ENCODE measurements around the gene TRIP12.
A peak's percentile ranks its signal among the peaks of the same experiment; 100 is the strongest.
"Not testable (repeated sequence)": the region's sequence is repeated elsewhere in the genome, so short reads cannot be mapped to it uniquely, and the experiment has no call there.

Gene TRIP12

DNA sequence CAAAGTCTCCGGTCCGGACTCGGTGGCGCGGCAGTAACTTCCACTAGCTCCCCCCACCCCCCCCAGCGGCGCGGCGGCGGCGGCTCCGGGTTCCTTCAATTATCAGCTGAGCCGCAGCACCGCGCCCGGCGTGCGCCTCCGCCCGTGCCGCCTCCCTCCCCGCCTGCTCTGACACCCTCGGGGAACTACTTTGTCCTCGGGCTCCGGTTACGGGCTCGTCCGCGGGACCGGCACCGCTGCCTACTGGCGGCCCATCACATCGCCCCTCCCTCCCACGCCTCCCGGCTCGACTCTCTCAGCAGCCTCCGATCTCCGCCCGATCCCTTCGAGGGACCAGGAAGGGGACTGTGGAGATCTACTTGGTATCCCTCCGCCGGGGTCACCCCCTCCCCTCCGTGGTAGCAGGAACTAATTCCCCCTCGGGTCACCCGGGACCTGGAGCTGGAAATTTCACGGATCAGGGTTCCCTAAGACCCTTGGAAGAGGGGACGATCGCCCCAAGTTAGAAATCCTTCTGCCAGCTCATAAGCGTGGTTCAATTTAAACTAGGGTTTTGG, at the start of gene TRIP12:
Gene TRIP12 (minus strand): TSS at position 118 of the 557 bp plus-strand sequence. CDS start 41,930 bp downstream, outside the sequence.
- peak; percentile 95 for DNase-seq

DNA sequence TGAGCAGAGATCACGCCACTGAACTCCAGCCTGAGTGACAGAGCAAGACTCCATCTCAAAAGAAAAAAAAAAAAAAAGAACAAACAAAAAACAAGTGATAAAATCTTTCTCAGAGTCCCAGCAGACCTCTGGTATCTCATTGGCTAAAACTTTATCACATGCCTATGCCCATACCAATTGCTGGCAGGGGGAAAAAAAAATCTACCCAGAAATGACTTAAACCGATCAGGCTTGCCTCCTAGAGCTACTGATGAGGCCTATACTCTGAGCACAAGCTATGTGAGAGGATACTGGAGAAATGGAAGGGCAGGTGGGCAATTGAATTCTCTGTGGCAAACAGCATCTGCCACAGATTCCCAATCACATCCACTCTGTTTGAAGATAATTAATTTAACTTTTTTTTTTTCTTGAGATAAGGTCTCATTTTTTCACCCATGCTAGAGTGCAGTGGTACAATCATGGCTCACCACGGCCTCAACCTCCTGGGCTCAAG, 49.5 kb upstream of the TRIP12 start:
- DNase-seq = no peak

DNA sequence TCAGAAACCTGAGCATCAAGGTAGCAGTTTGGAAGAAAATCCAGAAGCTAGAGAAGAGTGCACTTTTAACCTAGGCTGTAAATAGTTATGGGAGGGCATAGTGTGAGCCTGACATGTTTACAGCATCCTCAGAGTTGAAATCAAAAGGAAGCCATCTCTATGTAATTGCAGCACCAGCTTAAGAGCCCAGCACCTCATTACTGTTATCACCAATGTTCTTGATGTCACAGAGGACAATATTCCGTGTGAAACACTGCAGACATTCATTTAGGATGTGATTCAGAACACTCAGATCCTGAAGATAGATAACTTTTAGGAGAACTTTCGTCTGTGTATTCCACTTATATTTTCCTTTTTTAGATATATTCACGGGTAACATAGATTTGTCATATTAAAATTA, 48.6 kb upstream of the TRIP12 start:
- no peak for DNase-seq

DNA sequence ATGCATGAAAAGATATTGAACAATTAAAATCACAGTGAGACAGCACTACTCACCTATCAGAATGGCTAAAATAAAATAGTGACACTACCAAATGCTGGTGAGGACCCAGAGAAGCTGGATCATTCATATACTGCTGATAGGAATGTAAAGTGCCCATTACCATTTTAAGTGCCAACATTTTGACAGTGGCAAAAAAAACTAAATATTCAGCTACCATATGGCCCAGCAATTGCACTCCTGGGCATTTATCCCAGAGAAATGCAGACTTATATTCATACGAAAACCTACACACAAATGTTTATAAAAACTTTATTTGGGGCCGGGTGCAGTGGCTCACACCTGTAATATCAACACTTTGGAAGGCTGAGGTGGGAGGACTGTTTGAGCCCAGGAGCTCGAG, 48.1 kb upstream of the TRIP12 start:
- no peak for DNase-seq

DNA sequence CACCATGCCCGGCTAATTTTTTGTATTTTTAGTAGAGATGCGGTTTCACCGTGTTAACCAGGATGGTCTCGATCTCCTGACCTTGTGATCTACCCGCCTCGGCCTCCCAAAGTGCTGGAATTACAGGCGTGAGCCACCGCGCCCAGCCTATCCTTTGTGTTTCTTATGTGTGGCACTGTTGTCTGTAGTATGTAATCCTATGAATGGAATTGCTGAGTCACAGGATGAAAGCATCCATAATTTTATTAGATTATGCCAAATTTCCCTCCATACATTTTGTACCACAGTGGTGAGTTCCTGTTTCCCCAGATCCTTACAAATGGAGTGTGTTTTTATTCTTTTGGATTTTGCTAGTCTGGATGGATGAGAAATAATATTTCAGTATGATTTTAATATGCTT, 41.8 kb upstream of the TRIP12 start:
- not testable (repeated sequence) for DNase-seq

DNA sequence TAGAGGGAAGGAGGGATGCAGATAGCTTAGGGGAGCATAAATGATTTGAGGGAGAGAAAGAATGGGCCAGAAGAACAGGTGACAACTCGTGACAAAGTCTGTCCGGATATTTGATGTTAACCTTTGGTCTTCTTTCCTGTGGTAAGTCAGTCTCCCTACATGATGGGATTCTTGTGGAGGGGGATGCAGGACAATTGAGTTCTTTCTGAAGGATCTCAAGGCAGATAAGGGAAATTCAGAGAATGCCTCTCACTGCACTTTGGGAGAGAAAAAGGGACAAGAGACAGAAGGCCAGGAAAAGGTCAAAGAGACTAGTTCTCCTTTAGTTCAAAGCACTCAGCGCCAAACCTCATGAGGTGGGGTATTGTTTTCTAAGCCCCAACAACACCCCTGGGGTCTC, 34.7 kb upstream of the TRIP12 start:
- DNase-seq = no peak

DNA sequence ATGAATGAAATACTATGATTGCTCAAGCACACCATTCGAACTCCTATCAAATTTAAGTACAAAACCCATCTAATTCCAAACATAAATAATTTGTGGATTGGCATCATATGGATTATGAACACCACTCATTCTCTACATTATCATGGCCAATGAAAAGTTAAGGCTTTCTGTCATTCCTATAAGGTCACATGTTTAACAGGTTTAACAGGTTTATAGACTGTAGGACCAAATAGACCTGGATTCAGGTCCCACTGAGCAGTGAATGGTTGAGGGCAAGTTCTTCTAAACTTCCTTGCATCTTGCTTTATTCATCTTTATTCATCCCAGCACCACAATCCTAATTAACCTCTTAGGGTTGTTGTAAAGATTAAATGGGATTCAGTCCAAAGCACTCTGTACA, 33.9 kb upstream of the TRIP12 start:
- no peak for DNase-seq

DNA sequence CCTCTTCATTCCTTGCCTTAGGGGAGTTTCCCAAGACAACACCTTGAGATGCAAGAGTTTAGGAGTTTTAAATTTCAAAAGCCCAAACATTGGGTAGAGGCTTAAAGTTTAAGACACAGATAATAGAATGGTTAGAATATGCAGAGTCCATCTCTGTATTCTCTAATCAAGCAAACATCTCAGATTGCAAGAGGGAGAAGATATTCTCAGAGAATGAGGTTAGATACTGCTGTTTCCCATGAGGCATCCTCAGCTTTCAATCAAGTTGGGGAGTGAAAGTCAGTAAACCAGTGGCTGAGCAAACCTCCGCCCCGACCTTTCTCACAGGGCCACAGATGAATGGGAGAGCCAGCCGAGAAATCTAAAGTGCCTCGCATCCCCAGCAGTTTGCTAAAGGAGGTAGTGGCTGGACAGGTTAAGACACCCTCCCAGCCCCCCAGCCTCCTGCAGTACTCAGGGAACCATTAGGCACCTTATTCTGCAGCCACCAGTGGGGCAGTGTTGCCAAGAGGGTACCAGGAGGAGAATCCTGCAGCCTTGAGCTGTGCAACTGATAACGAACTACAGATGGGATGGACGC, 30.5 kb upstream of the TRIP12 start:
- DNase-seq = no peak

DNA sequence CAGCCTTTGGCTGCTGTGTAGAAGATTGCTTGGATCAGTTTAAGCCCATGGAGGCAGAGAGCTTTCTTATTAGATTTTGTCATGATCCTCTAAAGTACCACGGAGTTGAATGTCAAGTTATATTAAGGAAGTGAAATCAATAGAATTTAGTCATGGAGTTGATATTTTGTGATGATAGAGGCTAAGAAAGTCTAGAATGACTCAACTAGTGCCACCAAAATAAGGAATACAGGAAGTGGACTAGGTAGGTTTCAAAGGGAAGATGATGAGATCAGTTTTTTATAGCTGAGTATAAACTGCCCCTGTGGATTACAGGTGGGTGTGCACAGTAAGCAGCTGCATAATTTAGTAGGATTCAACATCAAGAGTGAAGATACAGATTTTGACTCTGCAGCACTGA, 25.7 kb upstream of the TRIP12 start:
- DNase-seq = no peak

DNA sequence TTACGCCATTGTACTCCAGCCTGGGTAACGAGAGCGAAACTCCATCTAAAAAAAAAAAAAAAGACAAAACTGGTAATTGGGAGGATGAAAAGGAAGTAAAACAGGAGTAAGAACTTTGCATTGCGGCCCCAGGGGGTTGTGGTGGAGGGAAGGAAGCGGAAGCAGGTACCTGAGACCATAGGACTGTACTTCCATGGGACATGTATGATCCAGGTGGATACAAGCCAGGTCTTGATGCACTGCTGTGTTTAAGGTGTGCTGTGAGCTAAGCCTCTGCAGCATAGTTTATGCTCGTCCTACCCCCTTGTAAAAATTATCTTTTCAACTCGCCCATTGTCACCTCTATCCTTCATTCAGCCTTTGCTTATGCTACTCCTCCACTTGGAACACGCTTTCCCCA, 24.2 kb upstream of the TRIP12 start:
- DNase-seq = no peak

DNA sequence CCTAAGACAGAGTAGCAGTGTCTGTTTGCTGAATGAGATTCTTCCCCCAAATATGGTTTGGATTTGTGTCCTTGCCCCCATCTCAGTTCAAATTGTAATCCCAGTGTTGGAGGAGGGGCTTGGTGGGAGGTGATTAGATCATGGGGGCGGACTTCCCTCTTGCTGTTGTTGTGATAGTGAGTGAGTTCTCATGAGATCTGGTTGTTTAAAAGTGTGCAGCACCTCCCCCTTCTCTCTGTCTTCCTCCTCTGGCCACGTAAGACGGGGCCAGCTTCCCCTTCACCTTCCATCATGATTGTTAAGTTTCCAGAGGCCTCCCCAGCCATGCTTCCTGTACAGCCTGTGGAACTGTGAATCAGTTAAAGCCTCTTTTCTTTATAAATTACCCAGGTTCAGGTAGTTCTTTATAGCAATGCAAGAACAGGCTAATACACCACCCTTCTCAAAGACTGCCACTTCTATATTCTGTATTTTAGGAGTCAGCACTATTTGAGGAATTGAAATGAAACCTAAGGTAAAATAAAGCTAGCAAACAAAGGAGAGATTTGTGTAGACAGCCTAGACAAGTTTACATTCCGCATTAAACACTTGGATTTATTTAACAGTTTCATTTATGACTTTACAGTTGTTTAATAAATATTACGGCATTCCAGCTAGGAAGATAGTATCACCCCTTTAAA, 22.1 kb upstream of the TRIP12 start:
- no peak for DNase-seq

DNA sequence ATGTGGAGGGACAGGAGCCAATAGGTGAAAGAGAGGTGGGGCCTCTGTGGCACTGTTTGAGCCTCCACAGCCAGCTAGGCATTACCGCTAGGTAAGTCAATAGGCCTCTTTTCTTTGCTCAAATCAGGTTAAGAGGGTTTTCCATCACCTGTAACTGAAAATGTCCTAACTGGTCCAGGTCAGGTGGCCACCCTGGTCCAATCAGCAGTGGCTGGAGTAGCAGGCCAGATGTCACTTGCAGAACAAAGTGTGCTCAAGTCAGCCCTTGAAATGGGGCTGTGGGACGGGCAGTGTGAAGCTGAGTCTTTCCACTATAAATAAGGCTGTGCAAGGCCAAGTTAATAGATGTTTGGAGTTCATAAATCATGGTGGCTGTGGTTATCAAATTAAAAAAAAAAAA, 21.4 kb upstream of the TRIP12 start:
- DNase-seq = no peak

DNA sequence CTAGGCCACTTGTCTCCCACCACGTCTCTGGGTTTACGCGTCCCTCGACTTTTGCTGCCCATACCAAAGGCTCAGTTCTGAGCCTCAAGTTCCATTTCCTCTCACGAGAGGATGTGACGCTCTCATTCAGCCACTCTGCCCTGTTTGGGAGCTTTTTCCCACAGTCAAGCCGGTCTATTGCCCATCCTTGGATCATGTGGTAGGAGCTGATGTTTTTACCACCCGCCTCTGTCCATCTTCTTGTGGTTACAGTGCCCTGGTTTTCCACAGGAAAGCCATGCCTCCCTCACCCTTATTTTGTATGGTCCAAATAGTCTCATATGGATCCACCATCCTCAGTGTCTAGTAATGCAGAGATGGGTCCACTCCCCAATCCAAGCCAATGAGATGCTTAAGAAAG, 20.9 kb upstream of the TRIP12 start:
- DNase-seq = no peak

DNA sequence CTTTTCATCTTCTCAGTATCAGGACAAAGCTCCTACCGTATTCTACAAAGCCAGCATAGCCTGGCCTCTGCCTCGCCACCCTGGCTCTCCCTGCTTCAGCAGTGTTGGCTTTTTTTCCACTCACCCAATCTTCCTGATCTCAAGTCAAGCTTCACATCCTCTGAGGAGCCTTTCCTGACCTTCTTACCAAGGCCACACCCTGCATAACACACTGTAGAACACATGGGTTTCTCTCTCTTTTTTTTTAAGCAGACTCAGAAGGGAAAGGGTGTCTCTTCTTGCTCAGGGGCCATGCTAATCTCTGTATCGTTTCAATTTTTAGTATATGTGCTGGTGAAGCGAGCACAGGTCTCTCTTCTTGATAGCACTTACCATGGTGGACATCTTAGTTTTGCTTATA, 15.7 kb upstream of the TRIP12 start:
- DNase-seq = no peak

DNA sequence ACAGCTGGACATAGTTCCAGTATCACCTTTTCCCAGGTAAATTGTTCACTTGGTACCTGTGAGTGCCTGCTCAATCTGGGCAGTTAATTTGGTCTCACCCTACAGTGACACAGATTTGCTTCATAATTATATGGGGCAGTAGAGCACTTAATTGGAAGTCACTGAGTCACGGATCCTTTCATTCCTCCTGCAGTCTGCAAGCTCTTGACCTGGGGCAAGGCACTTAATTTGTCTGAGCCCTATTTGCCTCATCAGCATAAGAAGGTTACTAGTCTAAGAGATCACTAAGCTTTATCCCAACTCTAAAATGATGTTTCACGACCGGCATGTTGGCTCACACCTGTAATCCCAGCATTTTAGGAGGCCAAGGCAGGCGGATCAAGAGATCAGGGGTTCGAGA, 9.4 kb upstream of the TRIP12 start:
- no peak for DNase-seq

DNA sequence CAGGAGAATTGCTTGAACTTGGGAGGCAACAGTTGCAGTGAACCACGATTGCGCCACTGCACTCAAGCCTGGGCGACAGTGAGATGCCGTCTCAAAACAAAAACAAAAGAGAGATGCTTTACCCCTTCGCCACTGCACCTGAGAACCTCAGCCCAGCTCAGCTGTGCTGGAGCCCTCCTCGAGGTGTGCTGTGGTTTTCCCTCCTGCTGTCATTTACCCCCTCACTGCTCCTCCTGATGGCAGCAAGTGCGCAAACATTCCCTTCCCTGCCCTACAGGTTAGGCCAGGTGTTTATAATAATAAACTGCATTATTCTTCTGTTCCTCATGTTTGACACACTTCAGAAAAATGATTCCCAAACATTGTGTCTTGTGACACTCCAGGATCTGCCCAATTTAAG, 8.8 kb upstream of the TRIP12 start:
- no peak for DNase-seq

DNA sequence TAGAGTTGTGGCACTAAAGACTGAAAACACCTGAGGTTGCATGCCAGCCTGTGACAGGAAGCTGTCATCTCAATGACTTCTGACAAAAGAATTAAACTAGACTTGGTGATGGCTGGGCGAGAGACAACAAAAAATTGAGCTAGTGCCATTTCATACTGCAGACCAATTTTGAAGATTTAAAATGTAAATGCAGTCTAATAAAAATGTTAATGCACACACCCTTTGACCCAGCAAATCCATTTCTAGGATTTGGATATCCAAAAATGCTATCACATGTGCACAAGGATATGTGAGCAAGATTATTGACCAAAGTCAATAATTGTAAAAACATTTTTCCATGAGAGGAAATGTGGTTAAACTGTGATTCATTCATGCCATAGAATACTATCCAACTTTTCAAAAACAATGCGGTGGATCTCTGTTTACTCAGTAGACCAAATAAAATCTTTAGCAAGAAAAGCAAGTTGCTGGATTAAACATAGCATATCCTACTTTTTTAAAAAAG, 6.1 kb upstream of the TRIP12 start:
- DNase-seq = no peak

DNA sequence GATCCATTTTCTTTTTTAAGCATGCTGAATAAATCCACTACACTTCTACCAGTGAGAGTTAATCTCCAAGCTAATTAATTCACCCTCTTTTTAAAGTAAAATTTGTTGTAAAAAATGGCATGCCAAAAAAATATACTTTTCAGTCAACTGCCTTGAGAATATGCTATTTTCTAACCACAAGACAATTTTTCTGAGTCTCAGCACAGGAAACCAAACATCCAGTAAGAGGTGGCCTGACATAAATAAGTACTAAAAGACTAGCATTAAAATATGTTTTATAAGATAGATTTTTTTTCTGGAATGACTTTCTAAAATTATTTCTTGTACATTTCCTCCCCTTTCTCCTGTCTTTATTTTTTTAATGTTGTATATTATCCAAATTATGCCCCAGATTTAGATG, 3.4 kb upstream of the TRIP12 start:
- DNase-seq = no peak

DNA sequence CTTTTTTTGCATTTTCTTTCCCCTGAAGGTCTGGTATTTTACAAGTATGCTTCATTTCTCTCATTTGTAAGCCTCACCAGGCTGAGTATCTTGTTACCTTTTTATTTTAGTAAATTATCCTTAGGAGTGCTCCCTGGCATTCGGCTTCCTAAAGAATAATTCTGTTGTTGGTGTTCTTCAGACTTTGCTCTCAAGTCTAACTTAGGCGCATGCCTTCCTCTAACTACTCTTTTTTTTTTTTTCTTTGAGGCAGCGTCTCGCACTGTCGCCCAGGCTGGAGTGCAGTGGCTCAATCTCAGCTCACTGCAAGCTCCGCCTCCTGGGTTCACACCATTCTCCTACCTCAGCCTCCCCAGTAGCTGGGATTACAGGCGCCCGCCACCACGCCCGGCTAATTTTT, 2.7 kb upstream of the TRIP12 start:
- DNase-seq = not testable (repeated sequence)

DNA sequence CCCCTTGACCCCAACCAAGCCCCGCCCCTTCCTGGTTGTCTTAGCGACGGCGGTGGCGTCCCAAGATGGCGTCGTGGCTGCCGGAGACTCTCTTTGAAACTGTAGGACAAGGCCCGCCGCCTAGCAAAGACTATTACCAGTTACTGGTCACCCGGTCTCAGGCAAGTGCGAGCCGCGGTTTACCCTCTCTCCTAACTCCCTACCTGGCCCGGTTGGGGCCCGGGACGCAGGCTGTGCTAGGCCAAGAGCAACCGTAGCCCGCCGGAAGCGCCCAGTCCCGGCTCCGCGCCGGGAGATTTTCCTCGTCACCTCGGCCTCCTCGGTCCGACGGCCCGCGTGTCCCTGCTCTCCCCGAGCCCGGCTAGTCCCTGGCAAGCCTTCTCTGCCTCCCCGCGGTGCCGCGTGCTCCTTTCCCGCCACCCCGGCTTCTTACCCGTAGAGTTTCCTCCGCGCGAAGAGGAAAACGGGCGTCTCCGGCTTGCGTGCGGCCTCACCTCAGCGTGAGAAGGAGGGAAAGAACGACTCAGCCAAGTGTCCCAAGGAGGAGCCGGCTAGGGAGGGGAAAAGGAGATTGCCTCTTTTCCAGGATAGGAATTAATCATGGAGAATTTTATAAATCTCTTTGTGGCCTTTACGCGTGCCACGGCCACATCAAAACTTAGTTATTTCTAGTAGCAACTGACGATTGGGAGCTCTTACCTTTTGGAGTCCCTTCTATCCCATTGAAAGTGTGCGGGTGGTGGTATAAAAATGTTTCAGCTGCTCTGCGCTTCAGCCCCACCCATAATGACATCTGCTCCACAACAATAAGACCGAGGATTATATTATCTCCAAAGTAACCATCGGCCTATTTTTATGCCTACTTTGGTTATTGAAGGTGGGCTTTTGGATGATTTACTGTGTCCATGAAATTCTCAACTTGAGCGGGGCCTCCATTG, 909 bp upstream of the TRIP12 start, which contains the start of gene FBXO36:
Gene FBXO36 (plus strand): TSS at position 55 of the 938 bp plus-strand sequence. CDS start 11 bp downstream, at position 66.
- peak; percentile 77 for DNase-seq

DNA sequence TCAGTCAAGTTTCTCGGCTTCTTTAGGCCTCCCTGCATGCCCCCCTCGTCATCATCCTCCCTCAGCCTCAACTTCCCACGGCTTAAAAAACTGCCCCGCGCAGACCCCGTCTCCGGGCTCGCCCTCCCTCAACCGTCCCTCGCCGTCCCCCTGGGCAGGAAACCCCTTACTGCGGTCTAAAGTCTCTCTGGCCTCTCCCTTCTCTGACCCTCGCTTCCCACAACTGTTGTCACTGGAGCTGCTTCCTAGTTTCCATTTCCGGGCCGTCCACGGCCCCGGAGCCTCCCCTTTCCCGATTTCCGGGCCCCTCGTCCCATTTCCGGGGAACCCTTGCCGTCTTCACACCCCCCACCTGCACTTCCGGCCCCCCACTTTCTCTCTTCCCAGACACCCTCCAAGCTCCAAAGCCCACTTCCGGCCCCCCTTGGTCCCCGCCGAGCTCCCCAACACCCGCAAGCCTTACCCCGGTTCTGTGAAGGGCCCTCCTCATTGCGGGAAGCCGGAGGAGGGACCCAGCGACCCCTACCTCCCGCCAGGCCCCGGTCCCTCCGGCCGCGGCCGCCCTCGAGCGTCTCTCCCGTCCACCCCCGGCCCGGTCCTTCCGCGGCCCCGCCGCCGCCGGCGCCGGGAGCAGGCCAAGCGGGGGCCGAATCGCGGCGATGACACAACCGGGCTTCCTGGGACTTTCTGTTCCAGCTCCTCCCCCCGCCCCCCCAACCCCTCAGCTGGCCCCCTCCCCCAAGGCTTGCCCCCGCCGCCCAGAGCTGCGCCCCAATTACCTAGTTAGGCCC, 513 bp downstream of the TRIP12 start:
- DNase-seq = peak; percentile 68

DNA sequence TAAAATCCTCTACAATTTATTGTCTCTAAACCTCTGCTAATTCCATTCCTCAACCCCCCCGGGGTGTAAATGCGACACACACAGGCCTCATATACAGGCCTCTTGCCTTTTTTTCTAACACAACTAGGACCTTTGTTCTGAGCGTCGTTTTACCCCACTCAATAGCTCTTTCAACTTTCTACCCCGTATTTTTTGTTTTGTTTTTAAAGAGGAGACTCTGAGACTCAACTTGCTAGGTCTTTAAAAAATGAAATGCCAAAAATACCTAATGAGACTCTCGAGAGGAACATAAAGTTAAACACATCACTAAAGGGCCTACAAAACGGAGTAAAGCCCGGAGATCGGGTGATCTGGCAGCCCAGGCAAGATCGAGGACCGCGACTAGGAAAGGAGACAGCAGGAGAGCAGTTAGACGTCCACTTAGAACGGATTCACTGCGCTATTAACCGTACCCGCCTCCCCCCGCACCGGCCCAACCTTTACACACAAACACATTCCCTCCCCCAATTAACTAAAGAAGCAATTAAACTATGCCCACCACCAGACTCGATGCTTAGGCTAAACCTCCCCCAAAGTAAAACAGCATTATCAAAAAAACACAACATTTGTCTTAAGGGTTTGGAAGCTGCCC, 1.7 kb downstream of the TRIP12 start:
- DNase-seq = no peak

Data from NCI-H226 (cell line).